GM21786 (cell line): ENCODE data around the gene ADARB1.

Experiments
- ATAC-seq: cut with Tn5 transposase; IDR thresholded peaks from one replicate; pipeline ENCODE4 v1.9.1; 2021; ENCODE audit not compliant: unreplicated experiment

ADARB1 gene

DNA sequence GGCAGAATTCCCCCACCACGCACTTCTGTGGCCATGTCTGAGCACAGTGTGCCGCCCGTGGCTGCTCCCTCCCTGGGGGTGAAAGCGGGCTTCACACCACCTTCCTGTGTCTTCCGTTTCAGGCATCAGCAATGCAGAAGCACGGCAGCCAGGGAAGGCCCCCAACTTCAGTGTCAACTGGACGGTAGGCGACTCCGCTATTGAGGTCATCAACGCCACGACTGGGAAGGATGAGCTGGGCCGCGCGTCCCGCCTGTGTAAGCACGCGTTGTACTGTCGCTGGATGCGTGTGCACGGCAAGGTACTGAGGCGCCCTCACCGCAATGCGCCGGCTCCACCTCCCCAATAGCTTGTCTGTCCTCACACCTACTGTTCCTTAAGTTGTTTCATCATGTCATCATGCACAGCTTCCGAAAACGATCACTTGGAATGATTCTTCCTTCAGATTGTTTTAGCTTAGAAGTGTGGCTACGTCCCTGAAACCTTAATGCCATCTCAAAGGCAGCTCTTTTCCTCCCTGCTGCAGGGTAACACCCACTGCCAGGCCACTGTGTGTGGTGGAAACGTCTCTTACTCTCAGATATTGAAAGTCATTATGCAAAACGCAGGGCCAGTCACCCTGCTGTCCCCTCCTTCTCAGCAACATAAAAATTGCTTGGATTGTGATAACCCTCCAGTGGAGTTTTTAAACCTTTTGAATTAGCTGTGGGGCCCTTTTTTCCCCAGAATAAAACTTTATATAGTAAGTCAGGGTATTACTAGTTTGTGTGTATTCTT is 146.5 kb downstream of the ADARB1 start:
- no peak for ATAC-seq

DNA sequence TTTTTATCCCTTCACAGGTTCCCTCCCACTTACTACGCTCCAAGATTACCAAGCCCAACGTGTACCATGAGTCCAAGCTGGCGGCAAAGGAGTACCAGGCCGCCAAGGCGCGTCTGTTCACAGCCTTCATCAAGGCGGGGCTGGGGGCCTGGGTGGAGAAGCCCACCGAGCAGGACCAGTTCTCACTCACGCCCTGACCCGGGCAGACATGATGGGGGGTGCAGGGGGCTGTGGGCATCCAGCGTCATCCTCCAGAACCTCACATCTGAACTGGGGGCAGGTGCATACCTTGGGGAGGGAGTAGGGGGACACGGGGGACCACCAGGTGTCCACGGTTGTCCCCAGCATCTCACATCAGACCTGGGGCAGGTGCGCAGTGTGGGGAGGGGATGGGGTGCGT is 147.6 kb downstream of the ADARB1 start:
- ATAC-seq, result no peak

DNA sequence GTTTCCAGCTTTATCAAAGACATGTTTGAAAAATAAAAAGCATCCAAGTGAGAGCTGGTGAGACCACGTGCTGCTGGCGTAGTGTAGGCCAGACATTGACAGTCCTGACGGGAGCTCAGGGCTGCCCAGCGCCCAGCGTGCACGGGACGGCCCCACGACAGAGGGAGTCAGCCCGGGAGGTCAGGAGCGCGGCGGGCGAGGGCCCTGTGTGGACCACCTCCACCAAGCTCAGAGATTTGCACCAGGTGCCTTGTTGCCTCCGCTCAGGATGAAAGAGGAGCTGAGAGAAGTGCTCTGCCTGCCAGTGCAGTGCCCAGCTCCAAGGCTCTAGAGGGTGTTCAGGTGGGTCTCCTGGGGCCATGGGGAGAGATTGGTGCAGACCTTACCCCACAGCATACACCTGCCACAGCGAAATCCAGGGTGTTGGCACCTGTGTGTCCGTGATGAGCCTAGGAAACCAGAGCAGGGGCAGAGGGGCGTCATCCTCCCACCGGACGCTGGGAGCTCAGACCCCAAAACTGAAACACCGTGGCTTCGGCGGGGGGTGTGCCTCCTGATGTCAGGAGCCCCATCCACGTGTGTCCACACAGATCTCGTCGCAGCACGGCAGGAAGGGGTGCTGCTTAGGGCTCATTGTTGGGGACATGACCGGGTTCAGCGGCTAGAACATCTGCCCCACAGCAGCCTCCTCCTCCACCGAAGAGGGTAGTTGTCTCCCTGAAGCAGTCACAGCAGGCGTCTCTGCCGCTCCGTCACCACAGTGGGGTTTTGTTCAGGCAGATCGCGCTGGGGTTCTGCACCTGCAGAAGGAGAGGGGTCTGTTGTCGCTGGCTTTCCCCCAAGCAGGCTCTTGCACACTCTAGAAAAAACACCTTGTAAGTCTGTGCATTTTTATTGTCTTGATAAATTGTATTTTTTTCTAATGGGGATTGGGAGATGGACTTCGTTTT is 149.1 kb downstream of the ADARB1 start:
- no peak for ATAC-seq

DNA sequence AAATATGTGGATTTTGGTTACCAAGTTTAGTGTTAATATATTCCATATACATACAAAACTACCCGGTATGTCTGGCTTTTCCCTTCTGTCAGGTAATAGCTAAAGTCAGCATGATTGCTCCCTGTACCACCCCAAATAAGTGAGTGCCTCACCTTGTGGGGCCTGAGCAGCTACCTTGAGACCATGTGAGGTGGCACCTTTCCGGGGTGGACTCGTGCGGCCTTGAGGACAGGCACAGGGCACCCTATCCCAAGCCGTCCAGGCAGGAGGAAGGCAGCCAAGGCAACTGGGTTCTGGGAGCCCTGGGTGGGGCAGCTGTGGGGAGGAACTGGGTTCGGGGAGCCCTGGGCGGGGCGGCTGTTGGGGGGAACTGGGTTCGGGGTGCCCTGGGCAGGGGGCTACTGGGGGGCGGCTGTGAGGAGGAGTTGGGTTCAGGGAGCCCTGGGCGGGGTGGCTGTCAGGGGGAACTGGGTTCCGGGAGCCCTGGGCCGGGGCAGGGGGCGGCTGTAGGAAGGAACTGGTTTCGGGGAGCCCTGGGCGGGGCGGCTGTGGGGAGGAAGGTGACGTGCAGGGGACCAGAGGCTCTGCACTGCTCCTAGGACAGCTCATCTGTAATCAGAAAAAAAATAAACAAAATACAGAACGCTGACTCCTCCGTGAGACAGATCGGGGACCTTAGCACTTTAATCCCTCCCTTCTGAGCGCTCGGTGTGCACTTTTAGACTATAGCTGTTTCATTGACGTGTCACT is 150.0 kb downstream of the ADARB1 start:
- ATAC-seq, result no peak

DNA sequence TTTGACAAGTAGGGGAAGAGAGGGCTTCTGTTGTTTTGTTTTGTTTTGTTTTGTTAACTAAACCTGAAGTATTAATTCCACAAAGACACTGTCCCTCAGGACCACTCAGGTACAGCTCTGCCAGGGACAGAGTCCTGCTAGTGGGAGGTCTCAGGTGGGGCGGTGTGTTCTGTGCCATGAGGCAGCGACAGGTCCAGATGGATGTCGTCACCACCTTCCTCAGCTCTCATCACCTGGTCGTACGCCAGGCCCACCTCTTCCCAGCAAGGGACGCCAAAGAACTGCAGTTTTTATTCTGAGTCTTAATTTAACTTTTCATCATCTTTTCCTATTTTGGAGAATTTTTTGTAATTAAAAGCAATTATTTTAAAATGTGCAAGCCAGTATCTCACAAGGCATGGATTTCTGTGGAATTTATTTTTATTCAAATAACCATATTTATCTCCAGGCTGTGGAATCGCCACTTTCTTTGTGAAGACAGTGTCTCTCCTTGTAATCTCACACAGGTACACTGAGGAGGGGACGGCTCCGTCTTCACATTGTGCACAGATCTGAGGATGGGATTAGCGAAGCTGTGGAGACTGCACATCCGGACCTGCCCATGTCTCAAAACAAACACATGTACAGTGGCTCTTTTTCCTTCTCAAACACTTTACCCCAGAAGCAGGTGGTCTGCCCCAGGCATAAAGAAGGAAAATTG is 150.8 kb downstream of the ADARB1 start:
- no peak for ATAC-seq

DNA sequence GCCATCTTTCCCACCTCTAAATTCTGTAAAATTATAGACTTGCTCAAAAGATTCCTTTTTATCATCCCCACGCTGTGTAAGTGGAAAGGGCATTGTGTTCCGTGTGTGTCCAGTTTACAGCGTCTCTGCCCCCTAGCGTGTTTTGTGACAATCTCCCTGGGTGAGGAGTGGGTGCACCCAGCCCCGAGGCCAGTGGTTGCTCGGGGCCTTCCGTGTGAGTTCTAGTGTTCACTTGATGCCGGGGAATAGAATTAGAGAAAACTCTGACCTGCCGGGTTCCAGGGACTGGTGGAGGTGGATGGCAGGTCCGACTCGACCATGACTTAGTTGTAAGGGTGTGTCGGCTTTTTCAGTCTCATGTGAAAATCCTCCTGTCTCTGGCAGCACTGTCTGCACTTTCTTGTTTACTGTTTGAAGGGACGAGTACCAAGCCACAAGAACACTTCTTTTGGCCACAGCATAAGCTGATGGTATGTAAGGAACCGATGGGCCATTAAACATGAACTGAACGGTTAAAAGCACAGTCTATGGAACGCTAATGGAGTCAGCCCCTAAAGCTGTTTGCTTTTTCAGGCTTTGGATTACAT is 151.5 kb downstream of the ADARB1 start:
- ATAC-seq, result no peak

DNA sequence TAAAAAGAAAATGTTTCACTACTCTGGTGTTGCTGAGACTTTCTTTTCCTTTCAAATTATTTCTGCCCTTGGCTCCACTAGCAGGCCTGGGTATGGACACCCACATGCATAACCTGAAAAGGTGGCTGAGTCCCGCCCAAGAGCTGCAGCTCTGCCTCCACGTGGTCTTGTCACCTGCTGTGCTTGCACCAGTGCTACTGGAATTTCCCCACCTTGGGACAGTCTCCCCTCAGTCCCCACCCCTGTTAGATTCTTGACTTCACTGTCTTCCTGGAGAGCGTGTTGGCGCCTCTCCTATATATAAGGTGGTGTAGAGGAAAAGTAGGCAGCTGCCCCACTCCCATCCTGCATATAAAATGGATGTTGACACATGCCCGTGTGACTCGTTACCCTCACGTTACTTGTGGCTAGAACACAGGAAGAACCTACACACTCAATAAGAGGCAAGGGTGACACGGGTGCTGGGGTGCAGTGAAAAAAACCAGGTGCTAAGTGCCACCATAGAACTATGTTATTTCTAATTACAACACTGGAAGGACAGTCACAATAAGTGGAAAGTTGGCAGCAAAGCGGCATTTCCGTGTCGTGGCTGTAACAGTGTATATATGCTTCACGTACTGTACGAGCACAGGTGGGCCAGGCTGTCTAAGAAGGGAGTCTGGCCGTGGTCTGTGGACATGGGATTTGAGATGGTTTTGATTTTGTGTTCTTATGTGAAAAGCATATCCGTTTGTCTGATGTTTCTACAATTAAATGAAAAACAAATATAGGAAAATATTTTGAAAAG is 152.4 kb downstream of the ADARB1 start:
- ATAC-seq, result no peak

DNA sequence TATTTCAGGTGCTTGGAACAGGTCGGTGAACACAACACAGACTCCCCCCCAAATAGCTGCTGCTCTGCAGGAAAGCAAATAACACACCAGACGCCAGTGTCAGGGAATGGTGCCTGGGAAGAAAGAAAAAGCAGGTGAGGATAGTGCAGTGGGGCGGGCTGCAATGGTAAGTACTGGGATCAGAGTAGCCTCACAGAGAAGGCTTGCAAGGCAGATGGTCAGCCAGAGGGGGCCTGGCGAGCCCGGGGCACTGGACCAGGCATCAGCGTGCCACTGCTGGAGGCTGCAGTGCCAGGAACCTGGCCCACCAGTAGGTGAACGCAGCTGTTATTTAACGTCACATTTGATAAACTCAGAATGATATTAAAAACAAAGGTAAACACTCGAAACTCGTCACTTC is 153.4 kb downstream of the ADARB1 start:
- ATAC-seq, result no peak

DNA sequence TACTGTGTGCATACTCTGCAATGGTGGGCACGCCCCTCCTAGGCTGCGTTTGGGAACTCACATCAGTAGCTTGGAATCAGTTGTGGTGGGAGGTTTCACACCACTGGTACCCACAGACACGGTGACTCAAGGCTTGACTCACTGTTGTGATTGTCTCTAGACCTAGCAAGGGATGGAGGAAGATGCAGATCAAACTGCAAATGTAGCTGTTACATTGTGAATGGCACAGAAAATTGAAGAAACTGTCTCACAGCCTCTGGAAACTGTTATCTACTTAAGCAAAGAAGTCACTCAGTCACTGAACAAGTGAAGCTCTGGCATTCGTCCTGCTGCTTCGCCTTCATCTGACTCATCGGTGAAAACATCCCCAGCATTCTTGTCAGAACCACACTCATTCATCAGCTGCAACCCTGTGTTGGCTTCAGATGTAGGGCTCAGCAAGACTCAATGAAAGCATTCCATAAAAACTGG is 153.8 kb downstream of the ADARB1 start:
- no peak for ATAC-seq

DNA sequence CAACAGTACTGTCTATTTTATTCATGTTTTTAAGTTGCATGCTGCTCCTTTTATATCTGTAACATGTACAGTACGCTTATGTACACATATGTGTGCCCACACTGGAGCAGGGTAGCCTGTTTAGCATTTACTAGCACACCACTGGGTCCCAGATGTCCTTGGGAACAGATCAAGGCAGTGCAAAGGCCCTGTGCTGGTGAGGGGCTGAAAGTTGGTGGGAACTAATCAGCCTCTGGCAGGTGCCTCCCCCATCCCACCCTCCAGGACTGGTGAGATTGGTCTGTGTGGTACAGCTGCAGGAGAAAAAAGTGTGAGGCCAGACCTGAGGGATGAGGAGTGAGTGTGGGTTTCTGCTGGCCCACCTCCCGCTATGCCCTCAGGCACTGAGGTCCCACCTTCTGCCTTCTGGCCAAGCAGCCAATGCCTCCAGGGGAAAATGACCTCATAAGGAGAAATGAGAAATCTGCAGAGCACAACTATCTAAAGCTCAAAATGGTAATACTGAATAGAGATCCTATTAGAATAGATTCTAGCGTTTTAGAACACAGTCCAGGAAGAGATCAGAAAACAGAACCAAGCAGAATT is 154.4 kb downstream of the ADARB1 start:
- ATAC-seq, result no peak

DNA sequence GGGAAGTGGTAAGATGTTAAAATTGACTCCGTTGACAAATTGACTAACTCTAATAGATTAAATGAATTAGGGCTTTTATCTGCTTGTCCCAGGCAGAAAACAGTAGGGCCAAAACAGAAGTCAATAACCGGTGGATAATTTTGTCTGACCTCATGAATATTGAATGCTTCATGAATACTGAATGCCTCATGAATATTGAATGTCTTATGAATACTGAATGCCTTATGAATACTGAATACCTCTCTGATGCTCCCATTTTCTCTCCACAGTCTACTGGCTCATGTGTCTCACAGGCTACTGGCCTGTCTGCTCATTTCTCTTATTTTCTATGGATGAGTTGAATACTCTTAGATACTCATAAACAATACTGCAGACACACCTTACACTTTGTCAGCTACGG is 157.3 kb downstream of the ADARB1 start:
- no peak for ATAC-seq

DNA sequence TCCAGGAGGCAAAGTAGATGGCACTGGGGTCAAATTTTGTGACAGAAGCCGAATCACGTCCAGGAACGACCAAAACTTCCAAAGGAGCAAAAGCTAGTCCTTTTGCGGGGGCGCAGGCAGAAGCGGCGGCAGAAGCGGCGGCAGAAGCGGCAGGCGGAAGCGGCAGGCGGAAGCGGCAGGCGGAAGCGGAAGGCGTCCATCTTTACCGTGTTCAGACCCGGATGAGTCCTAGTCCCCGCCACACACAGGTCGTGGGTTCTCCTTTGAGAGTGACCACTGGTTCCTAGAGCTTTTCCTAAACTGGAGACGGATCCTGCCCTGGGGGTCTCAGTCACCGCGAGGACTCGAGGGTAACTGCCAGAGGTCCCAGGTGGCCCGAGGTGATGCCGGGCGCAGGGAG is 159.7 kb downstream of the ADARB1 start:
- ATAC-seq, result no peak

DNA sequence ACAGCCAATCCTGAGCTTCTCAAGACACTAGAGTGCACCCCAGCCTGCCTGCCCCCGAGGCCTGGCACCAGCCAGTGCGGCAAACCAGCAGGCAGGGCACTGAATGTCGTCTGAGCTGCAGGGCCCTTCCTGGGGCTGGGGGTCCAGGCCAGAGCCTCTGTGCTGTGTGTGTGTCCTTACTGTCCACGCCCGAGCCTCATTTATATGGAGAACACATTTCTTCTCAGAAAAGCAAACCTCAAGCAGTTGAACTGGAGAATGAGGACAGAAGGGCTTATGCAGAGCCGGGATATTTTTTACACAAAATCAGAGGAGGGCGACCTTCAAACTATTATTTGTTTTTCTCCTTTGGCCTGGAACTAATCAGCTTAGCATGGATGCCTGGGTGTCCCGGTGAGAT is 160.6 kb downstream of the ADARB1 start:
- no peak for ATAC-seq

DNA sequence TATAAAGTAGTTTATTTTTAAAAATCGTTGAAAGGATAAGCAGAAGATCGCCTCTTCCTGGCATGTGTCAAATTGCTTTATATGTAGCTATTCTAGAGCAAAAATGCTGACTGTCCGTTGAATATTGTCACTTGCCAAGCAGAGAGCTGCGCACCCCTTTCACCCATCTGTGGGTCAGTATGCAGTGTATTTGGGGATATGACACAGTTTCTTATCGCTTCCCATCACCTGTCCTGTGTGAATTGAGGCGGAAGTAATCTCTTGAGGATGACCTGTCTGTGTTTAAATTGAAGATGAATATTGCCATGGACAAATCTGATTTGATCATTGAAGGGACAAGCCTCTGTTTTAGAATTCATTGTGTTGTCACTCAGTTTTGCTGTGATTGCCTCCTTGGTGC is 161.1 kb downstream of the ADARB1 start:
- ATAC-seq, result no peak

DNA sequence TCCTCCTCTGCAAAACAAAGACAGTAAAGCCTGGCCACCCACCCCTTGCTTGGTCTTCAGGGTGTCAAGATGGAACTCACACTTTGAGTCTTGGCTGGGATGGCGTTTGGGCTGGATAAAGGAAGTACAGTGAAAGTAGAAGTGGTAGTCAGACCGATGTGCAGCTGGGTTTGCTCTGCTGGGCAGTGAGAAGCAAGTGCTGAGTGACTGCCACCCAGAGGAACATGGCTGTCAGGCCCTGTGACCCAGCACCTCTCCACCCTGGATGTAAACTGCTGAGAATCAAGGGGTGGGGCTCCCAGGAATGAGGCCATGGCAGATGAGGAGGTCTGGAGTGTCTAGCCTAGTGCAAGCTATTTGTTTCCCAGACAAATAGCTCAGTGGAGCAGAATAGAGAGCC is 162.1 kb downstream of the ADARB1 start:
- no peak for ATAC-seq

DNA sequence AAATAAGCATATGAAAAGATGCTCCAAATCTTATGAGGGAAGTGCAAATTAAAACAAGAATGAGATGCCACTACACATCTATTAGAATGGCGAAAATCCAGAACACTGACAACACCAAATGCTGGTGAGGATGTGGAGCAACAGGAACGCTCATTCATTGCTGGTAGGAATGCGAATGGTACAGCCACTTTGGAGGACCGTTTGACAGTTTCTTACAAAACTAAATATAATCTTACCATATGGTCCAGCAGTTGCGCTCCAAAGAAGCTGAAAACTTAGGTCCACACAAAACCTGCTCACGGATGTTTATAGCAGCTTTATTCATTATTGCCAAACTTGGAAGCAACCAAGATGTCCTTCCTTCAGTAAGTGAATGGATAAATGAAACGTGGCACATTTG is 163.0 kb downstream of the ADARB1 start:
- no peak for ATAC-seq

DNA sequence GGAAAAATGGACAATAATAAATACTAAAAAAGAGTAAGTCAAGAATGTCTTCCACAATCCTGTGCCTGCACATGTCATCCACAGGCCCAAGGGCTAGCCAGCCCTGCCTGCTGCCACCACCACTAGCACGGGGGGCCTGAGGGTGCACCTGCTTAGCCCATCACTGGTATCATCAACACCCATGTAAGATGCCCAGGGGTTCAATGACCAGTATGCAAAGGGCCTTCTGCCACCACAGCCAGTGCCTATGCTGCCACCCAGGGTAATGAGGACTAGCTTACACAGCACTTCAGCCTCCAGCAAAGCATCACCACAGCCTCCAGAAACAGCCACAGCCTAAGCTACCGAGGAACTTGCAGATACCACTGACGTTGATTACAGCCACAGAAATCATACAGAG is 167.0 kb downstream of the ADARB1 start:
- no peak for ATAC-seq

DNA sequence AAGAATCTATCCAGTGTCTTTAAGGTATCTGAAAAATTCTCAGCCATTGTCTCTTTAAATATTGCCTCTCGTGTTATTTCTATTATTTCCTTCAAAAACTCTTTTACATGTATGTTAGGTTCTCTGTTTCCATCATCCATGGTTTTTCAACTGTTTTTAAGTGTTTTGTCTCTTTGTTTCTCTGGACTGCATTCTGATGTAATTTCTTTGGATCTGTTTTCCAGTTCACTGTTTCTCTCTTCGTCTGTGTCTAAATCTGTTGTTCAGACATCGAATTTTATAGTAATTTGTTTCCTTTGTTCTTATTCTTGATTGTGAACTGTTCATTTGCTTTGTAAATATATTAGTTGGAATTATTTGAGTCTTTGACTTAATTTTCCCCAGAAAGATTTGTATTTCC is 169.2 kb downstream of the ADARB1 start:
- ATAC-seq, result no peak

DNA sequence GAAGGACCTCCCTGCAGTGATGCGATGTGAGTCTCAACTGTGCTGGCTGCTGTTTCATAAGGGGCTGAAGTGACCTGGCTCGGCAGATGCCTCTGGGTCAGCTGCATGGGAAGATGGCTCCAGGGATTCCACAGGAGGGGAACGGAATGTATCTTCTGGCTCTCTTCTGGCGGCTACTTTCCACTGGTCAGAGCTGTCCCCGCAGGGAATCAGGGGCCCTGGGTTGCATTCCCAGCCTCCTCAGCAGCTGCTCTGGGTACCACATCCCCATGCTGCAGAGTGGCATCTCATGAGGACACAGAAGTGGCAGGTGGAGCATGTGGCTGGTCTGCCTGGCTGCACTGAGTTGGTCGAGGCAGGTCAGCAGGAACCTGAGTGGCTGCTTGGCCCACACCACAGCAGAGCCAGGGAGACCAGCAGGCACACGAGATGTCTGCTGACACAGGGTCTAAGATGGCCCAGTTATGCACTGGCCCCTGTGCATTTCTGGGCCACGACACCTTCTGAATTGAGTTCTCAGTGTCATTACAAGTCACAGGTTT is 170.5 kb downstream of the ADARB1 start:
- ATAC-seq, result no peak
